ENCODE data around the gene FBXW5. TPM values are rescaled to one million over a fixed set of nuclear protein-coding genes. Genes with fewer than 3 reads are reported as not detected.

FBXW5 gene
- total RNA-seq, 1 donor from 2014 or later, result 91.2 TPM

- intact Hi-C loops (cut with DNase I), result no loop called here
- ATAC-seq (no peak), DNase-seq (no peak)
- TF ChIP-seq CTCF (IDR thresholded peaks at IDR 0.05), result no peak
- Histone ChIP-seq H3K4me3 (no peak overlapping the region), H3K36me3 (no peaks in the 10 kb centered on the region), H3K27ac (no peak overlapping the region), H3K9me3 (no peaks in the 10 kb centered on the region), H3K4me1 (no peaks in the 10 kb centered on the region), H3K27me3 (no peaks in the 10 kb centered on the region)
Measured at GRCh38 chr9:136958473-136958872, 13.9 kb upstream of the FBXW5 start.

- TF ChIP-seq CTCF (IDR thresholded peaks at IDR 0.05), result no peak
- H3K4me1 ChIP-seq, result no peaks in the 10 kb centered on the region
- no peaks in the 10 kb centered on the region for H3K36me3 ChIP-seq
- no peak for ATAC-seq
- no peak for DNase-seq
- H3K9me3 ChIP-seq, result no peaks in the 10 kb centered on the region
- intact Hi-C loops (cut with DNase I), result no loop called here
- H3K27ac ChIP-seq, result no peak overlapping the region
- H3K4me3 ChIP-seq, result no peak overlapping the region
- no peaks in the 10 kb centered on the region for H3K27me3 ChIP-seq
Measured at GRCh38 chr9:136957901-136958300, 13.4 kb upstream of the FBXW5 start.

GRCh38 chr9:136957461-136957860 is 12.9 kb upstream of the FBXW5 start:
- no peak for ATAC-seq
- no peak for DNase-seq
- Histone ChIP-seq H3K4me3 (no peak overlapping the region), H3K9me3 (no peaks in the 10 kb centered on the region), H3K27ac (no peak overlapping the region), H3K27me3 (no peaks in the 10 kb centered on the region), H3K36me3 (no peaks in the 10 kb centered on the region), H3K4me1 (no peaks in the 10 kb centered on the region)
- intact Hi-C loops (cut with DNase I), result no loop called here
- TF ChIP-seq CTCF (IDR thresholded peaks at IDR 0.05), result no peak

GRCh38 chr9:136956604-136957003 is 12.1 kb upstream of the FBXW5 start:
- Histone ChIP-seq H3K36me3 (no peaks in the 10 kb centered on the region), H3K4me1 (no peaks in the 10 kb centered on the region), H3K9me3 (no peaks in the 10 kb centered on the region), H3K27ac (no peak overlapping the region), H3K4me3 (no peak overlapping the region), H3K27me3 (no peaks in the 10 kb centered on the region)
- ATAC-seq, result no peak
- intact Hi-C loops (cut with DNase I), result no loop called here
- no peak for TF ChIP-seq CTCF (IDR thresholded peaks at IDR 0.05)
- no peak for DNase-seq

GRCh38 chr9:136955943-136956335 is 11.4 kb upstream of the FBXW5 start:
- Histone ChIP-seq H3K27me3 (no peaks in the 10 kb centered on the region), H3K4me1 (no peaks in the 10 kb centered on the region), H3K27ac (no peak overlapping the region), H3K9me3 (no peaks in the 10 kb centered on the region), H3K4me3 (no peak overlapping the region), H3K36me3 (no peaks in the 10 kb centered on the region)
- DNase-seq, result no peak
- no peak for ATAC-seq
- intact Hi-C loops (cut with DNase I), result no loop called here
- no peak for TF ChIP-seq CTCF (IDR thresholded peaks at IDR 0.05)

- H3K27ac ChIP-seq, result no peak overlapping the region
- H3K4me3 ChIP-seq, result no peak overlapping the region
- intact Hi-C loops (cut with DNase I), result no loop called here
- no peaks in the 10 kb centered on the region for H3K9me3 ChIP-seq
- ATAC-seq (no peak), DNase-seq (no peak)
- TF ChIP-seq CTCF (IDR thresholded peaks at IDR 0.05), result no peak
- H3K27me3 ChIP-seq, result no peaks in the 10 kb centered on the region
- H3K4me1 ChIP-seq, result peaks cover 3% of the 10 kb centered on the region
- no peaks in the 10 kb centered on the region for H3K36me3 ChIP-seq
Measured at GRCh38 chr9:136955202-136955942, 10.8 kb upstream of the FBXW5 start.
